H1 (cell line): ENCODE measurements around the gene KAT14. TPM values are rescaled to one million over a fixed set of nuclear protein-coding genes. Genes with fewer than 3 reads are reported as not detected.

Experiments
- CTCF ChIA-PET: fragments of 300-600 bp; sonication (Branson Sonifier 250); formaldehyde crosslinking; loops from one replicate; lab custom pipeline; 2021; ENCODE audit not compliant: partially characterized antibody; lab: Charles Lee
- POLR2A ChIA-PET: fragments of 300-600 bp; sonication (Branson Sonifier 250); formaldehyde crosslinking; loops from one replicate; lab custom pipeline; 2021; ENCODE audit warnings: inconsistent platforms; ENCODE audit not compliant: partially characterized antibody; lab: Charles Lee
- DNase-seq, 2 experiments: peaks; one replicate each; pipeline versions ENCODE4 v3.0.0 to v3.0.0-alpha.2; 2010 to 2022; ENCODE audit warnings: low spot score in 2 of 2, low read depth in 1 of 2, mixed read lengths in 1 of 2
- FAIRE-seq: peaks from 2 replicates; lab custom pipeline; 2011; peaks lifted over from hg19 to GRCh38; lab: Jason Lieb, UNC
- H2AFZ ChIP-seq: 2 replicates; pipeline ENCODE4 v1.8.1; 2012; ENCODE audit warnings: low read length, inconsistent platforms
- H2AK5ac ChIP-seq: 2 replicates; pipeline ENCODE4 v1.6.1; 2013; ENCODE audit warnings: low read depth, low read length
- H2BK120ac ChIP-seq: replicated peaks from 2 replicates; pipeline ENCODE3; 2013; ENCODE audit warnings: low read depth, low read length, inconsistent platforms
- H2BK12ac ChIP-seq: 2 replicates; pipeline ENCODE4 v1.6.1; 2013; ENCODE audit warnings: low read depth, low read length
- H2BK15ac ChIP-seq: 2 replicates; pipeline ENCODE4 v1.6.1; 2013; ENCODE audit warnings: low read length
- H2BK20ac ChIP-seq: 2 replicates; pipeline ENCODE4 v1.6.1; 2013; ENCODE audit warnings: low read length
- H2BK5ac ChIP-seq: 2 replicates; pipeline ENCODE4 v1.6.1; 2013; ENCODE audit warnings: low read depth, low read length
- H3K14ac ChIP-seq: 2 replicates; pipeline ENCODE4 v1.6.1; 2013; ENCODE audit warnings: inconsistent platforms; ENCODE audit not compliant: insufficient read length
- H3K18ac ChIP-seq: 2 replicates; pipeline ENCODE4 v1.6.1; 2013; ENCODE audit warnings: low read length; ENCODE audit errors: extremely low read depth
- H3K23ac ChIP-seq: 2 replicates; pipeline ENCODE4 v1.6.1; 2013; ENCODE audit warnings: inconsistent platforms; ENCODE audit not compliant: insufficient read length
- H3K23me2 ChIP-seq: 2 replicates; pipeline ENCODE4 v1.6.1; 2013; ENCODE audit warnings: low read depth, low read length
- H3K27ac ChIP-seq: 2 replicates; pipeline ENCODE4 v1.6.1; 2011; ENCODE audit warnings: low read depth, low read length, inconsistent platforms
- H3K27me3 ChIP-seq, 4 experiments: replicated peaks in 1 of 4; 1 replicate in 1 of 4; 2 replicates in 3 of 4; pipeline versions ENCODE4 v1.6.1 to v1.8.1; 2011 to 2013; ENCODE audit warnings: low read length in 3 of 4, mild to moderate bottlenecking in 3 of 4, inconsistent platforms in 2 of 4, mixed read lengths in 2 of 4, moderate library complexity in 1 of 4; ENCODE audit not compliant: control insufficient read depth in 3 of 4, insufficient read depth in 3 of 4; ENCODE audit errors: extremely low read depth in 1 of 4
- H3K36me3 ChIP-seq, 4 experiments: 2 replicates each; pipeline versions ENCODE4 v1.6.1 to v1.8.1; 2011 to 2013; ENCODE audit warnings: mild to moderate bottlenecking in 4 of 4, low read length in 3 of 4, moderate library complexity in 2 of 4, control low read depth in 1 of 4, inconsistent platforms in 1 of 4; ENCODE audit not compliant: insufficient read depth in 4 of 4, control insufficient read depth in 2 of 4
- H3K4ac ChIP-seq: replicated peaks from 2 replicates; pipeline ENCODE3; 2013; ENCODE audit warnings: low read length, low read depth, mixed read lengths, inconsistent platforms; ENCODE audit not compliant: insufficient read length
- H3K4me1 ChIP-seq, 4 experiments: replicated peaks in 1 of 4; 1 replicate in 1 of 4; 2 replicates in 3 of 4; pipeline versions ENCODE4 v1.6.1 to v1.8.1; 2011 to 2013; ENCODE audit warnings: low read length in 3 of 4, inconsistent platforms in 2 of 4, mixed read lengths in 1 of 4; ENCODE audit not compliant: insufficient read depth in 4 of 4, control insufficient read depth in 3 of 4
- H3K4me2 ChIP-seq, 2 experiments: 2 replicates each; pipeline versions ENCODE4 v1.6.1 to v1.8.1; 2011 to 2013; ENCODE audit warnings: low read depth in 2 of 2, low read length in 2 of 2, control low read depth in 1 of 2, inconsistent platforms in 1 of 2, mild to moderate bottlenecking in 1 of 2; ENCODE audit not compliant: insufficient read depth in 1 of 2
- H3K4me3 ChIP-seq, 4 experiments: fragments of 200-600, 300-600 bp in 1 of 4; sonication (generic), shearing (Covaris generic), sonication (Bioruptor Twin) in 1 of 4; 2 replicates each; pipeline versions ENCODE4 v1.5.1 to v1.8.1; 2011 to 2016; ENCODE audit warnings: low read length in 4 of 4, low read depth in 3 of 4, control low read depth in 2 of 4, inconsistent platforms in 2 of 4, mild to moderate bottlenecking in 2 of 4, mixed read lengths in 1 of 4, moderate library complexity in 1 of 4; ENCODE audit not compliant: insufficient read depth in 2 of 4; ENCODE audit errors: extremely low read depth in 1 of 4
- H3K56ac ChIP-seq: replicated peaks from 2 replicates; pipeline ENCODE3; 2013; ENCODE audit warnings: low read depth, mild to moderate bottlenecking, mixed read lengths, low read length, inconsistent platforms; ENCODE audit not compliant: insufficient read length
- H3K79me1 ChIP-seq: 2 replicates; pipeline ENCODE4 v1.6.1; 2013; ENCODE audit warnings: low read depth, low read length, control low read depth
- H3K79me2 ChIP-seq, 2 experiments: 2 replicates each; pipeline versions ENCODE4 v1.6.1 to v1.8.1; 2012 to 2013; ENCODE audit warnings: low read length in 2 of 2, mild to moderate bottlenecking in 2 of 2, inconsistent platforms in 1 of 2; ENCODE audit not compliant: insufficient read depth in 2 of 2, control insufficient read depth in 1 of 2
- H3K9ac ChIP-seq, 4 experiments: replicated peaks in 1 of 4; 1 replicate in 1 of 4; 2 replicates in 3 of 4; pipeline versions ENCODE4 v1.6.1 to v1.8.1; 2011 to 2013; ENCODE audit warnings: low read depth in 3 of 4, low read length in 3 of 4, control low read depth in 2 of 4, mild to moderate bottlenecking in 2 of 4, moderate library complexity in 2 of 4, inconsistent platforms in 1 of 4; ENCODE audit errors: extremely low read depth in 1 of 4
- H3K9me3 ChIP-seq, 2 experiments: 2 replicates each; pipeline versions ENCODE4 v1.6.1 to v1.8.1; 2012 to 2013; ENCODE audit warnings: mild to moderate bottlenecking in 2 of 2, moderate library complexity in 2 of 2, control low read depth in 1 of 2, inconsistent platforms in 1 of 2, low read depth in 1 of 2, low read length in 1 of 2, mixed read lengths in 1 of 2; ENCODE audit not compliant: insufficient read depth in 2 of 2
- H4K20me1 ChIP-seq, 2 experiments: replicated peaks in 1 of 2; 2 replicates each; pipeline versions ENCODE3 to v1.8.1; 2011 to 2013; ENCODE audit warnings: inconsistent platforms in 2 of 2, low read length in 2 of 2, mild to moderate bottlenecking in 1 of 2; ENCODE audit not compliant: insufficient read depth in 2 of 2, control insufficient read depth in 1 of 2
- H4K5ac ChIP-seq: 2 replicates; pipeline ENCODE4 v1.6.1; 2013; ENCODE audit warnings: low read length, low read depth, mixed read lengths, inconsistent platforms; ENCODE audit not compliant: insufficient read length
- H4K8ac ChIP-seq: 2 replicates; pipeline ENCODE4 v1.8.0; 2013; ENCODE audit warnings: mild to moderate bottlenecking, moderate library complexity, low read length, inconsistent platforms; ENCODE audit not compliant: insufficient read depth; ENCODE audit errors: extremely low read depth
- H4K91ac ChIP-seq: replicated peaks from 2 replicates; pipeline ENCODE3; 2013; ENCODE audit warnings: low read length, mixed read lengths, inconsistent platforms; ENCODE audit not compliant: insufficient read length
- ATF2 ChIP-seq: IDR thresholded peaks from 2 replicates; pipeline ENCODE4 v1.6.1; 2012; ENCODE audit warnings: low read length, inconsistent platforms
- BCL11A ChIP-seq, 2 experiments: IDR thresholded peaks; one replicate each; pipeline ENCODE4 v1.6.1; 2011; ENCODE audit warnings: low read depth in 2 of 2, low read length in 2 of 2, mild to moderate bottlenecking in 2 of 2
- CBX5 ChIP-seq: fragments of 300-800, 300-1000 bp; sonication (generic); IDR thresholded peaks from 2 replicates; pipeline ENCODE4 v1.7.1; 2016; ENCODE audit warnings: antibody characterized with exemption, low read length, low read depth
- CHD1 ChIP-seq: IDR thresholded peaks from 2 replicates; pipeline ENCODE4 v1.6.1; 2012; ENCODE audit warnings: low read depth, low read length, improper control_type of control experiment
- GTF2F1 ChIP-seq: IDR thresholded peaks from 2 replicates; pipeline ENCODE4 v1.6.1; 2012; ENCODE audit warnings: low read depth, low read length, improper control_type of control experiment, borderline replicate concordance
- JUND ChIP-seq: IDR thresholded peaks from 2 replicates; pipeline ENCODE4 v1.6.1; 2011; ENCODE audit warnings: mild to moderate bottlenecking, improper control_type of control experiment, low read length
- KDM4A ChIP-seq: IDR thresholded peaks from one replicate; pipeline ENCODE4 v1.7.1; 2012; ENCODE audit warnings: low read depth, mild to moderate bottlenecking, moderate library complexity, low read length, inconsistent platforms; ENCODE audit not compliant: severe bottlenecking
- MAX ChIP-seq: IDR thresholded peaks from 2 replicates; pipeline ENCODE4 v1.6.1; 2012; ENCODE audit warnings: inconsistent platforms
- NRF1 ChIP-seq: IDR thresholded peaks from 2 replicates; pipeline ENCODE4 v1.6.1; 2011; ENCODE audit warnings: mild to moderate bottlenecking, low read depth, low read length, improper control_type of control experiment
- SP1 ChIP-seq: IDR thresholded peaks from 2 replicates; pipeline ENCODE4 v1.6.1; 2011; ENCODE audit warnings: low read depth, low read length
- SP4 ChIP-seq: IDR thresholded peaks from 2 replicates; pipeline ENCODE4 v1.6.1; 2012; ENCODE audit warnings: low read length, inconsistent platforms
- SUZ12 ChIP-seq: fragments of 200-600 bp; sonication (generic); IDR thresholded peaks from 2 replicates; pipeline ENCODE4 v1.6.1; 2012; ENCODE audit warnings: mild to moderate bottlenecking, inconsistent platforms, low read length, moderate library complexity, mixed read lengths
- TBP ChIP-seq: IDR thresholded peaks from 2 replicates; pipeline ENCODE4 v1.6.1; 2011; ENCODE audit warnings: low read depth, low read length, improper control_type of control experiment
- WGBS, 2 experiments: shearing (Covaris generic) in 1 of 2; methylation state at CpG; one replicate each; pipeline versions ENCODE4 v1.1.6 to v1.1.7; 2013 to 2015; ENCODE audit warnings: low lambda C conversion rate in 2 of 2, mixed read lengths in 2 of 2, inconsistent platforms in 1 of 2, low coverage in 1 of 2, missing lambda C conversion rate in 1 of 2; ENCODE audit not compliant: insufficient replicate concordance in 2 of 2, insufficient coverage in 1 of 2, insufficient read length in 1 of 2; ENCODE audit errors: extremely low coverage in 1 of 2, missing lambda C conversion rate in 1 of 2; 5-methylcytosine and 5-hydroxymethylcytosine counted together
- polyA plus RNA-seq, 7 experiments: library from polyadenylated mRNA; depleted of rRNA in 3 of 7; stranded (reverse) in 5 of 7; unstranded in 2 of 7; fragments of >200 nt in 5 of 7; fragments of 200-250 nt in 2 of 7; gene quantifications; 1 replicate in 5 of 7; 2 replicates in 1 of 7; 4 replicates in 1 of 7; pipeline versions ENCODE4 v1.2.1 to v1.2.3, GENCODE V29; 2011 to 2013; ENCODE audit warnings: missing spikeins in 2 of 7, mixed read lengths in 2 of 7
- total RNA-seq: library from RNA; stranded (reverse); fragmentation: NEBNext Ultra II Directional; extraction: Animal tissue kit (Norgen Biotek cat#: 25700); gene quantifications from 2 replicates; pipeline ENCODE4 v1.2.1, GENCODE V29; 2021

Gene KAT14
- total and polyA plus RNA-seq, 2 of the 8 experiments (the other 6 are each of a cell fraction or from before 2014, with no cell fraction given) = 17.3 to 29.3 TPM

- Histone ChIP-seq H3K23me2 (no peaks in the 10 kb centered on the region), H2BK120ac (no peak overlapping the region), H3K4me1 (peaks cover 0 to 4% (median 1%) of the 10 kb centered on the region in 4 experiments; a peak in 1 of 7 replicates), H3K4me2 (no peak overlapping the region), H3K4ac (no peak overlapping the region), H3K27ac (no peak overlapping the region), H3K14ac (no peak overlapping the region), H4K8ac (no peak overlapping the region), H4K5ac (no peak overlapping the region), H2BK15ac (no peak overlapping the region), H3K27me3 (0 out of 7 replicates have a peak, but pooled peaks cover 0 to 2% (median 0%) of the 10 kb centered on the region in 4 experiments), H3K79me2 (no peaks in the 10 kb centered on the region), H3K56ac (no peak overlapping the region), H2AK5ac (no peak overlapping the region), H3K79me1 (no peaks in the 10 kb centered on the region), H2BK12ac (no peak overlapping the region), H2BK5ac (no peak overlapping the region), H2BK20ac (no peak overlapping the region), H3K9ac (no peak overlapping the region), H2AFZ (no peak overlapping the region), H3K9me3 (no peaks in the 10 kb centered on the region), H3K23ac (no peak overlapping the region), H3K18ac (no peak overlapping the region), H4K20me1 (no peaks in the 10 kb centered on the region), H3K36me3 (no peaks in the 10 kb centered on the region), H4K91ac (no peak overlapping the region), H3K4me3 (no peak overlapping the region)
- DNase-seq (no peak), FAIRE-seq (no peak)
- 90% methylated on average over 7 of the region's 7 CpGs; no CpG with 5 or more reads in 1 of the 2 experiments for WGBS, 2 experiments
- CTCF ChIA-PET = interaction anchor here (0.6 to 1.6 kb wide), 4 partner anchors 17 to 95 kb away, joined by 3 to 4 read pairs (median 3); no protein-coding TSS in a partner anchor
- POLR2A ChIA-PET = interaction anchor here (0.8 to 1.9 kb wide), 3 partner anchors 46 to 120 kb away, joined by 3 to 6 read pairs (median 3); partner anchors contain the start of genes KAT14 and PET117
- TF ChIP-seq CHD1 = no peak
- no peak for TF ChIP-seq GTF2F1
- TF ChIP-seq NRF1 = no peak
- TF ChIP-seq SP1 = no peak
- TF ChIP-seq BCL11A (IDR thresholded peaks at IDR 0.05; ENCODE audit: low read depth in 2 of 2, low read length in 2 of 2) = no peak
- no peak for TF ChIP-seq TBP
- TF ChIP-seq SP4 = no peak
- no peak for TF ChIP-seq MAX
- TF ChIP-seq CBX5 = no peak
- no peak for TF ChIP-seq KDM4A
- no peak for TF ChIP-seq SUZ12
- TF ChIP-seq JUND = no peak
- no peak for TF ChIP-seq ATF2
Observed at GRCh38 chr20:18091623-18092022, 46.0 kb upstream of the KAT14 start.
